Measurements from ENCODE around the gene CELF5.
"Not testable (repeated sequence)": the region's sequence is repeated elsewhere in the genome, so short reads cannot be mapped to it uniquely, and the experiment has no call there.

CELF5 gene

GRCh38 chr19:3289971-3290569 is 65.6 kb downstream of the CELF5 start:
- no peak overlapping the region for H3K4me3 ChIP-seq (ENCODE audit: low read depth, low read length)
- no peak for DNase-seq (ENCODE audit: low read depth)
- no peak for TF ChIP-seq CTCF (IDR thresholded peaks at IDR 0.05; ENCODE audit: low read depth, low read length, missing control alignments)
- in situ Hi-C loops (cut with HindIII; ENCODE audit: low sequenced_read_pairs), result no loop called here

- H3K4me3 ChIP-seq (ENCODE audit: low read depth, low read length); DNase-seq (ENCODE audit: low read depth); in situ Hi-C loops (cut with HindIII; ENCODE audit: low sequenced_read_pairs): not testable (repeated sequence)
These were observed 66.4 kb downstream of the CELF5 start for GRCh38 chr19:3290858-3291257.

- in situ Hi-C loops (cut with HindIII; ENCODE audit: low sequenced_read_pairs), result no loop called here
- no peak for DNase-seq (ENCODE audit: low read depth)
- no peak overlapping the region for H3K4me3 ChIP-seq (ENCODE audit: low read depth, low read length)
- no peak for TF ChIP-seq CTCF (IDR thresholded peaks at IDR 0.05; ENCODE audit: low read depth, low read length, missing control alignments)
These were observed 67.2 kb downstream of the CELF5 start for GRCh38 chr19:3291644-3292043.

- in situ Hi-C loops (cut with HindIII; ENCODE audit: low sequenced_read_pairs), result no loop called here
- no peak for DNase-seq (ENCODE audit: low read depth)
- no peak overlapping the region for H3K4me3 ChIP-seq (ENCODE audit: low read depth, low read length)
- TF ChIP-seq CTCF (IDR thresholded peaks at IDR 0.05; ENCODE audit: low read depth, low read length, missing control alignments), result no peak
These were observed 68.6 kb downstream of the CELF5 start for GRCh38 chr19:3292958-3293529.

- in situ Hi-C loops (cut with HindIII; ENCODE audit: low sequenced_read_pairs), result no loop called here
- no peak for TF ChIP-seq CTCF (IDR thresholded peaks at IDR 0.05; ENCODE audit: low read depth, low read length, missing control alignments)
- no peak overlapping the region for H3K4me3 ChIP-seq (ENCODE audit: low read depth, low read length)
- DNase-seq (ENCODE audit: low read depth), result no peak
These were observed 69.1 kb downstream of the CELF5 start for GRCh38 chr19:3293560-3293959.

- no peak overlapping the region for H3K4me3 ChIP-seq (ENCODE audit: low read depth, low read length)
- no peak for DNase-seq (ENCODE audit: low read depth)
- in situ Hi-C loops (cut with HindIII; ENCODE audit: low sequenced_read_pairs), result no loop called here
- no peak for TF ChIP-seq CTCF (IDR thresholded peaks at IDR 0.05; ENCODE audit: low read depth, low read length, missing control alignments)
These were observed 69.8 kb downstream of the CELF5 start for GRCh38 chr19:3294080-3294850.

- in situ Hi-C loops (cut with HindIII; ENCODE audit: low sequenced_read_pairs), result no loop called here
- no peak overlapping the region for H3K4me3 ChIP-seq (ENCODE audit: low read depth, low read length)
- TF ChIP-seq CTCF (IDR thresholded peaks at IDR 0.05; ENCODE audit: low read depth, low read length, missing control alignments), result no peak
- no peak for DNase-seq (ENCODE audit: low read depth)
These were observed 71.1 kb downstream of the CELF5 start for GRCh38 chr19:3295581-3295980.

Measured in astrocyte of the cerebellum (primary cell).